NCI-H526 treated with DMSO at 0.1 percent for 48 hours (cell line): Measurements from ENCODE around the gene MORF4L2.

Source experiments
- DNase-seq: peaks from one replicate; lab custom pipeline; 2025; lab: John Stamatoyannopoulos, UW

The MORF4L2 gene

DNA sequence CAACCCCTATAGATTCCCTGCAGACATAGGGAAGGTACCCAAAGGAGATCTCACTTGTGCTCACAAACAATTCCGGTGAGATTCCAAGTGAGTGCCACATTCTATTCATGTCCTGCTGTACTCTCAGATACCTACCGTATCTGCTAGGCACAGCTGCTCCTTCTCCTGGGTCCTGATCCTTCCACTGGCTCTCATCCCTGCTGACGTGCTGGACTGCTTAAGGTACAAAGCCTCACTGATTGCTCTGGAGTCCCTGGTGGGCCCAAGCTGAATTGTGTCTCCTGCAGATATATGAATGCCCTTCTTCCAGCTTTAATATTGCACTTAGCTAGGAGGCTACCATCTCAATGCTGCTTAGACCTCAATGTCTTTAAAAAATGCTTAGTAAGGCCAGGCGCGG is 55.4 kb downstream of the MORF4L2 start:
- no peak for DNase-seq

GRCh38 chrX:103630171-103630511 is 56.4 kb downstream of the MORF4L2 start:
- DNase-seq, result no peak

GRCh38 chrX:103629318-103630170 is 57.0 kb downstream of the MORF4L2 start:
- peak; percentile 34 for DNase-seq

DNA sequence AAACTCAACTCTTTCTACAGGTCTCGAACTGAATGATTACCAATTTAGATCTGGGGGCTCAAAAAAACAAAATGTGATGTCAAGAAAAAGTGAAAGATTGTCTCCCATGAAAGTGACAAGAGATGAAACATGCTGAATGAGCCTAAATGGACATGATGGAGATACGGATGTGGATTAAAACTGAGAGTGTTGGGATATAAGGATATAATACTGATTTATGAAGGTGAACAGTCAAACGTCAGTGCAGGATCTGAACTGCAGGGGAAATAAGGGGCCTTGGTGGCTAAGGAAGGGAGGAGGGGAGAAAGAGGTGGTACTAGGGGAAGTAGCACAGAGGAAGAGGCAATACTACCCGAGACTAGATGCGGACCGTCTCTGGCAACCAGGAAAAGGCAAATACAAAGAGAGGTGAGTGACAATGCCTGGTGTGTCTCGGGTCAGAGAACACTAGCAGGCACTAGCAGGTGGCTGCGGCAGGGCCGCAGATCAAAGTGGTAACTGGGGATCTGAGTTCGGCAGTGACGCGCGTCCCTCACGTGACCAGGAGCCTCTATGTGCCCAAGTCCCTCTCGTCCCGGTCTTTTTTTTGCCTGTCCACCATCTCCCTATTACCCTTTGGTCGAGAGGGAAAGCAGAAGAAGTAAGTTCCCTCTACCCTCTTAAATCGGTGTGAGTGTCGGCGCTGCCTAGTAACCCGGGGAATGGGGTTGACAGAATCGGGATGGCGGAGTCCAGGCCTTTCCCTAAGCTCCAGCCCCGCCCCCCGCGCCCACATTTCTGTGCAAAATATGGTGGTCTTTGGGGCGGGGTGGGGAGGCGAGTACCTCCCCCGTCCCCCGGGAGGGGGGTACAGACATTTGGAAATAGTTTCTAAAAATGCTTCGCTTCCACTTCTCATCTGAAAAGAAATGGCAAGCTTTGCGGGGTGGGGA is 57.8 kb downstream of the MORF4L2 start, which contains the start of gene TCEAL1:
Gene TCEAL1, plus strand, starts transcription at position 590 of the 932 bp plus-strand sequence. CDS start 942 bp downstream, outside the sequence.
- DNase-seq, result peak; percentile 30

DNA sequence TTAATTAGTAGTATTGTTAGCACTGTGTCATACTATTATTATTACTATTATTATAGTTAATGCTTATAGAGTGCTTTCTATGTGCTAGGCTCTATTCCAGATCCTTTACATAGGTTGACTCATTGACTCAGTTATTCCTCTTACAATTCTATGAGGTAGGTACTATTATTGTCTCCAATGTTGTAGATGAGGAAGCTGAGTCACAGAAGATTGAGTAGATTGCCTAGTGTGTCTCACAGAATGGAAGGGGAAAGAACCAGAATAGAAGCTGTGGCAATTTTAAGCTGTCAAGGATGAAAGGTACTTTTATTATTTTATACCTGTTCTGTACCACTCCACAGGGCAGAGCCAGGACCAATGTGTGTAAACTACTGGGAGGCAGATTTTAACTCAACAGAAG is 59.6 kb downstream of the MORF4L2 start:
- DNase-seq, result no peak
